HG02938 (cell line): ENCODE results near the gene PCDHAC1.

Experiments used
- ATAC-seq: cut with Tn5 transposase; IDR thresholded peaks from one replicate; pipeline ENCODE4 v1.9.1; 2021; ENCODE audit warnings: mild to moderate bottlenecking, moderate library complexity; ENCODE audit not compliant: unreplicated experiment

The PCDHAC1 gene

GRCh38 chr5:140967226-140967893 is 41.3 kb downstream of the PCDHAC1 start:
- no peak for ATAC-seq

DNA sequence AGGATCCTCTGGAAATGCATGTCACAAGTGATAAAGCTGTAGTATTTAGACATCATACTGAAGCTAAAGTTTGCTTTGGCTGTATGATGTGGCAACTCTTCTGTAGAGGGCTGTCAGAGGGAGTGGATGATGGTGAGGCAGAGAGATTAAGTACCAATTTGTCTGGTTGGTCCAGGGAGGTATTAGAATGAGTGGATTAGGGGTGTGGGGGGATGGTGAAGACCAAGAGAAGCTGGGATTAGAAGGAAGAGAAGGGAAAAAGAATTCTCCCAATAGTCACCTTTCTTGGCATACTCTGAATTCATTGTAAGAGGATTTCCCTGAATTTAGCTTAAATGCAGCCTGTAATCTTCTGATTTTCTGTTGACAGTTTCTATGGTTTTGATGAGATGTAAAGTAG is 43.8 kb downstream of the PCDHAC1 start:
- no peak for ATAC-seq

- no peak for ATAC-seq
Measured at GRCh38 chr5:140973550-140973949, 47.5 kb downstream of the PCDHAC1 start.

DNA sequence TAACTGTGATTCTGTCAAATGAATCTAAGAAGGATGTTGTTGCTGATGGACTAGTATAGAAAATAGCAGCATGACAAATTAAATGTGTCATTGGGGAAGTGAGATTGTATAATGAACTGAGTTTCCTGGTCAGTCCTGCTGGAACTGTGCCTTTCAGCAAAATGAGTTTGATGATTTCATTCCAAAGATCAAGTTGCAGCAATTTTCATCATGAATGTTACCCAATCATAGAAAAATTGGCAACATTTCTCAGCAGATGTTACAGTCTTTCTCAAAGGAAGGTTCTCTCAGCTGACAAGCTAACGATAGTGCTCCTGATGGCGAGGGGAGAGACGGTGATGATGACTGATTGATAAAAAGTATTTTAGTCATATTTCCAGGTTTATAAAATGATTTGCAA is 50.9 kb downstream of the PCDHAC1 start:
- ATAC-seq: no peak

- ATAC-seq: no peak
Measured at GRCh38 chr5:140978260-140978659, 52.2 kb downstream of the PCDHAC1 start.

GRCh38 chr5:140978983-140979382 is 52.9 kb downstream of the PCDHAC1 start:
- ATAC-seq: no peak
